HG03103 (cell line): ENCODE data around the gene STARD3NL.

Experiments
- ATAC-seq: cut with Tn5 transposase; IDR thresholded peaks from one replicate; pipeline ENCODE4 v1.9.1; 2021; ENCODE audit warnings: low read depth; ENCODE audit not compliant: unreplicated experiment

Gene STARD3NL

DNA sequence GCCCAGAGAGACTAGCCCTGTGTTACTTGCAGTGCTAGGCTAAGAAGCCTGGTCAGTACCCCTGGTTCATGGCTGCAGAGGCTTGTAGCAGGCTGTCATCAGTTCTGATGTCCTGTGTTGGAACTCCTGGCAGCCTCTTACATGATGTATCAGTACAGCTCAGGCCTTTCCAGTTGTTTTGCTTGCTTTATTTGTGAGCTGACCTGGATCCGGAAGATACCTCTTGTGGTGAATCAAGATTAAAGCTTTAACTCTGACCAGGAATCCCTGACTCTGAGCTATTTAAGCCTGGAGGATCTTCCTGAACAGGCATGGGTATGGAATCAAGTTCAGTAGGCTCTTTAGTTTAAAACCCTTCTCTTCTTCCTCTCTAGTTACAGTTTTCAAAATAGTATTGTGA, 4.4 kb downstream of the STARD3NL start:
- ATAC-seq, result no peak

DNA sequence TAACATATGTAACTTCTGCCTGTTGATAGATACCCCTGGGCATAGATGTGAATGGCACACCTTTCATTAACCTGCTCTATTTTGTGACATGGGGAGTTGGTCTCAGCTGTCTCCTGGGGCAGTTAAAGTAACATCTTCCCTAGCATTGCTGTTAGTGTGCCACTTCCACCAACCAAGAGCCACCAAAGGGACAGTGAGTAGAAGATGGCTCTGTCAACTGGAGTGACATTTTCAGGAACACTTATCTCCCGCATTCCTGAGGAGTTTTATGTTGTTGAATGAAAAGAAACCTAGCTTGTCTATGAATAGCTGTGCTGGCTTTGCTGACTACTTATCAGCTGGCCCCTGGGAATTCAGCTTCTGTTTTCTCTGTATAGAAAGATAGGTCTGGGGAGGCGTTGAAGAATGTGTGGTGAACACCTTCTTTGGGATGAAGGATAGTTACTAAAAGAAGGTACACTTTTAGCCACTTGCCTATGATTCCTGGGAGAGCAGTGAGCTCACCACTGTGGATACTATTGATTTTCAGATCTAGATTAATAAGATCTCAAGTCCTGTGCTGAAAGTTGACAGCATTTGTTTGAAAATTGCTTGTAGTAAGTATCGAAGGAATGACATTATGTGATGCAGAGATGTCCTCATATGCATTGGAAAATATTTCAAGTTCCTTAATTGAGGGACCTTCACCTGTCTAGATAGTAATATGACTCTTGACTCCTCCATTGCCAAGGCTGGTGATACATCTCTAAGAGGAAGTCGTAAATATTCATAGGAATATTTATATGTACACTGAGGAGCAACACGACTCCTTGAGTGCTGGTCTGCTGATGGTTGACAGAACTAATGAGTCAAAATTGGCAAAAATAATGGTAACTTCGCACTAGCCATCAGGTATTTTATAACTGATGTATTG, 7.6 kb downstream of the STARD3NL start:
- no peak for ATAC-seq

DNA sequence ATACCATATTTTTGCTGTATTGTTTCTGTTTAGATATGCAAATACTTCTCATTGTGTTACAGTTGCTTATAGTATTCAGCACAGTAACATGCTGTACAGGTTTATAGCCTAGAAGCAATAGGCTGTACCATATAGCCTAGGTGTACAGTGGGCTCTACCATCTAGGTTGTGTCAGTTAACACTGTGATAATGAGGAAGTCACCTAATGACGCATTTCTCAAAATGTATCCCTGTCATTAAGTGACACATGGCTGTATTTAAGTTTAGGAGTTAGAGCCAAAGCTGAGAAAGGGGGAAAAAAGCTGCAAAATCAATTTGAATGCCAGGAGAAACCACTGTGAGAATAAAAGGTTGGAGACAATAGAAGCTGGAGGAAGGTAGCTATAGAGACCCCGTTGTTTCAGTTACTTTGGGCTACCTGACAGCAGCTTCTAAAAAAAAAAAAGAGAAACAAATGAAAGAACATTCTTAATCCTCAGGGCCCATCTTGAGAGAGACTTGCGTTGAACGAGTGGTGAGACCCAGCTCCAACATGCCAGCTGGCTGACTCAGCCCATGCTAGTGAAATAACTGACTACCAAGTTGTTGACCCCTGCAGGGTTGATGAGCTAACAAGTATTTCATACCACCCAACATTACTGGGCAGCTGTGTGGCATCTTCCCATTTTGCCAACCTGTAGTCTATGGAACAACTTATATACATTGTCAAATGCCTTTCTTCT, 8.7 kb downstream of the STARD3NL start:
- ATAC-seq, result no peak

DNA sequence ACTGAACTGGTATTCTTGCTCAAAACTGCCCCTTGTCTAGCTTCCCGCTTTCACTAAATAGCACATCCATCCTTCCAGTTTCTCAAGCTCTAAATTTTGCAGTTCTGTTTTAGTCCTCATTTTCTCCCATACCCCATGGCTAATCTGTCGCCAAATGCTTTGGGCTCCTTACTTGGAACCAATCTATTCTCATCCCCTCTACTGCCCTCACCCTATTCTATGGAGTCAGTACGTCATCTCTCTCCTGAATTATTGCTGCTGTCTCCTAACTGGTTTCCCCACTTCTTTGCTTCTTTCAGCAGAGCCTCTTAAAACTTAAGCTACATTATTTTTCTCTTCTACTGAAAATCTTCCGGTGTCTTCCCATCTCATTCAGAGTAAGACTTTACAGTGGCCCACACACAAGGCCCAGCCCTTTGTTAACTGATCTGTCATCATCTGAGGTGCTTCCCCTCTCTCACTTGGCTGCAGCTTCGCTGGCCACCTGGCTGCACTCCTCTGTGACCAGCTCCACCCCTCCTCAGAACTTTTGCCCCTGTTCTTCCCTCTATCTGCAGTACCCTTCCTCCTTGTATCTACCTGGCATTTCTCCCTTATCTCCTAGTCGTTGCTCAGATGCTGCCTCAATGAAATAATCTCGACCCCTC, 9.9 kb downstream of the STARD3NL start:
- ATAC-seq, result peak; percentile 87

DNA sequence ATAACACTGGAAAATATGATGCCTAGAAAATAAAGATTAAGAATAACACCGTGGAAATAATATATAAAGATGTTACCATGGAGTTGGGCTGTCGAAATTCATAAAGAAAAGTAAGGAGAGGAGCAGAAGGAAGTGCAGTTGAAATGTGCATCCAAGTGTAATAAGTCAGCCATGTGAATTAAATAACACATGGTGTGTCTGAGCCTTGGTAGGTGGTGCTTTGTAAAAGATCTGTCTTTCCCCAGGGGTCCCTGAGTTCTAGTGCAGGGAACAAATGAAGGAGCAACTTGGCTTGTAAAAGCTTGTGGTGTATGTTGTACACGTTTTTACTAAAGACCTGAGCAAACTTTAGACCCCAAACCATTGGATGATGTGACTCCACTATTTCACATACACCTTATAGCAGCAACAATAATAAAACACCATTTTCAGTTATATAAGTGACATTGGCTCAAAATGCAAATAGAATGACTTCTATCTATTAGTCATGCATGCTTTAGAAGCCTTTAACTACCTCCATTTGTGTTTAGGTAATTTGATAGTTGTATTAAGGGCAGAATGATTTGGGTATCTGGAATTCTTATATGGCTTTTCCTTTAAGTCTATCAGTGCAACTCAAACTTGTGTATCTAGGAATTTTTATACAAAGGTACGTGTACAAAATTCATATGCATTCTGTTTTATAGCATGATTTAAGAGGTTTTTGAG, 11.3 kb downstream of the STARD3NL start:
- ATAC-seq, result no peak

DNA sequence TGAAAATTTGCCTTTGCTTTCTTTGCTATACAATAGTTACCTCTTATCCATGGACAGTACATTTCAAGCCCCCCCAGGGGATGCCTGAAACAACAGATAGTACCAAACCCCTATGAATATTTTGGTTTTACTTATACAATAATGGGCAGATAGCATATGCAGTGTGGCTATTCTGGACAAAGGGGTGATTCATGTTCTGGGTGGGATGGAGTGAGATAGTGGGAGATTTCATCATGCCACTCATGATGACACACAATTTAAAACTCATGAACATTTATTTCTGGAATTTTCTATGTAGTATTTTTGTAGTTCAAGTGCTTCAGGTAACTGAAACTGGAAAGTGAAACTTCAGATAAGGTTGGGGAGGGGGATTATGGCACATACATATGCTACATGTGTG, 12.0 kb downstream of the STARD3NL start:
- no peak for ATAC-seq

DNA sequence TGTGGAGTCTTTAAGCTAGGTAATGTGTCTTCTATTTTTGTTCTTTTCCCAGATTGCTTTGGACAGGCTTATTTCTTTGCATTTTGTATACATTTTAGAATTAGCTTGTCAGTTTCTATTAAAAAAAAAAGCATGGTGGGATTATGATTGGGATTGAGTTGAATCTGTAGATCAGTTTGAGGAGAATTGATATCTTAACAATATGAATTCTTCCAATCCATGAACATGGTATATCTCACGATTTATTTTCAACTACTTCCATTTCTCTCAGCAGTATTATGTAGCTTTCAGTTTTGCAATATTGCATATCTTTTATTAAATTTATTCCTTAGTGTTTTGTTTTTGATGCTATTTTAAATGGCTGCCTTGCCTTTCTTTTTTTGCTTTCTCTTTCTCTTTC, 13.7 kb downstream of the STARD3NL start:
- no peak for ATAC-seq

DNA sequence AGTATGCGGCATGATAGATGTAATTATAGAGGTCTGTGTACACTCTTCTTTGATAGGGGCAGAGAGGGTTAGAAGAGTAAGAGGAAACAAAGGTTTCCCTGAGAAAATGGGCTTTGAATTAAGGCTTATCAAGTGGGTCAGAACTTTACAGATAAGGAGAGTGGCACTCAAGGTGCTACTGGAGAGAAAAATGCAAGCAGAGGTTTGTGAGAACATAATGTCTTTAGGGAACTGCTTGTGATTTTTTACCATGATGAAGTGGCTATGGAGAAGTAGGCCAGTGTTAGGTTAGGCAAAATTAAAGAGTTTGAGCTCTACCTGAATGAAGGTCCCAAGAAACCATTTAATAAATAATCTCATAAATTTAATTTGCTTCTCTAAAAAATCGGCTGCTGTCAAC, 14.3 kb downstream of the STARD3NL start:
- no peak for ATAC-seq

DNA sequence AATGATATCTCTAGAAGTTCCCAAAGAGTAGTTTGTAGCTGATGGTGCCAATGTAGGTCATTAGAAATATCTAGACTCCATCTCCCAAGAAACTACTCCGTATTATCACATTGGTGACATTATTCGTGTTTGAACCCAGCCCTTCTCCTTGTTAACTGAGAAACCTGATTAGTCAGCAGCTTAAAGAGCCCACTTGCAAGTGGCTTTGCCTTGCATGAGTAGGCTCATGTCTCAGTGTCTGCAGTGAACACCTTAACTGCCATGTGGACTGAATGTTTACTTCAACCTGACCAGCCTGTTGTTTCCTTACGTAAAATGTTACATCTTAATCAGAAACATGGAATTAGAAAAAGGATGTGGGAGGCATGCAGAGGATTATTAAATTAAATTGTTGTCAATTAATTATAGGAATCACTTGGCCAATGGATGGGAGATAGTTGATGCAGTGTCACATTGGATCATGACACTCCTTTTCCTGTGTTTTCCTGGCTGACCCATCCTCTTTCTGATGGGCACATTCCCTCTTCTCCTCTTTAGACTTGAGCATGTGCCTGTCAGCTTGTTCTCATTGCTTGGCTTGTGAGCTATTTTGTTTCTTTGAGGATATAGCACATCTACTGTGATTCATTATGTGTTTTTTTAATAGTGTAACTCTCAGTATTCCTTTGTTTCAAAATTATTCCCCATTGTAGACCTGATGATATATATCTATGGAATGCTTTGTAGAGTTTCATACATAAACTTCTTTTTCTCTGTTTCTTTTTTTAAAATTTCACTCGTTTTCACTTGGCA, 18.0 kb downstream of the STARD3NL start:
- ATAC-seq, result no peak

DNA sequence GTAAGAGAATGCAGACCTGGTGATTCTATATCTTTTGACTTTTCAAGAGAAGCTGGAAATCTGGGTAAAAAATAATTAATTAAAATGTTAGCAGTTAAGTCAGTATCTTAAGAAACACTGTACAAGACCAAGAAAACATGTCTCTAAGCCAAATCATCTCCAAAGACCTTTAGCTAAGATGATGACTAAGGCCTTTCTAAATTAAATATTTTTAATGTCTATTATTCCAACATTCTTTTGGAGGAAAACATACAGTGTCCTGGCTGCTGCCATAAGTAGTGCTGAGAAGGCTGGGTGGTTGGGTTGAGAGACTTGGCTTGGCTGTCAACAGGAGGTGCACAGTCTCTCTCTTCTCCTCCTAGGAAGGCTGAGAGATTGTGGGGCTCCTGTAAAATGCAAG, 20.3 kb downstream of the STARD3NL start:
- no peak for ATAC-seq

DNA sequence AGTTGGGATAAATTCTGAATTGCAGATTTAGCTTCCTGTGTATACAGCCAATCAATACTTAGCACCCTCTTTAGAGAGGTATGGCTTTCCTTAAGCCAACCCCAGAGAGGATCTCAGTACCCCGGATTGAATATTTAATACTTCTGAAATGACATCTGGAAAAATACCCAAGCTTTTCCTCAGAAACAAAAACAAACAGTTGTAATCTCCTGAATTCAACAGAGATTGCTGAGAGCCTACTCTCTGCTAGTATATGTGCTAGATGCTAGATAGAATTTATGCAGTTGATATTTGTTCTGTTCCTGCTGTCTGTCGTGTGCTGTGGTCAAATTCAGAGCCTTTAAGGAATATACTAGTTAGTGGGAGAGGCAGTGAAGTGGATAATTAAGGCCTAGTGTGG, 21.1 kb downstream of the STARD3NL start:
- ATAC-seq, result no peak

DNA sequence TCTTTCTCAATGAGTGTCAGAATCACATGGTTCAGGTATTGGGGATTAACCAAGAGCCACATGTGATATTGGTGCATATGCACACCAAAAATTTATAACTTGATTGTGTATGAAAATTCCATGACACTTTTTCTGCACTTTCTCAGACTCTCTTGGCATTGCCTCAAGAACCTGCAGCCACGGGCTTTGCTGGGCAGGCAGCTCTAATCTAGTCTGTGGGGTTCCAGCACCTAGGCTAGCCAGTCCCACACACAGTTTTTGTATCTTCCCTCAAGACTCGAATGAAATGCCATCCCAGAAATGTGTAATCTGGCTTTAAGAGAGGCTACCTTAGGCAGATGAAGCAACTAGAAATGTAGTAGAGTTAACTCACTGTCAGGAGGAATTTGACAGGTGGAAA, 21.7 kb downstream of the STARD3NL start:
- ATAC-seq, result no peak

DNA sequence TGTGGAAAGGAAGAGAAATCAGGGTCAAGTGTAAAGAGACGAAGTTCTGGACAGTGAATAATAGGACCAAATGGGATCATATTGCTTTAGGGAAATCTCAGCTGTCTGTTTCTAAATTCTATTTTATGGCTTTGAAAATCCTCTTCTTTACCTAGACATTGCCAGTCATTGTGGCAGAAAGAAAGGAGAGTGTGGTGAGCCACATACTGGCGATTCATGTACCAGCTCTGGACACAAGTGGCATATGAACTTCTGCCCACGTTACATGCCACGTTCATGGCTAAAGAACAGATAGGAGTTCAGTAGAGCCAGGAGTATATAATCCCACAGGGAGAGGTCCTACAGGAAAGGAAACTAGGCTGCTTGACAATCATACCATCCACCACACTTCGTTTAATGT, 28.0 kb downstream of the STARD3NL start:
- ATAC-seq, result no peak

DNA sequence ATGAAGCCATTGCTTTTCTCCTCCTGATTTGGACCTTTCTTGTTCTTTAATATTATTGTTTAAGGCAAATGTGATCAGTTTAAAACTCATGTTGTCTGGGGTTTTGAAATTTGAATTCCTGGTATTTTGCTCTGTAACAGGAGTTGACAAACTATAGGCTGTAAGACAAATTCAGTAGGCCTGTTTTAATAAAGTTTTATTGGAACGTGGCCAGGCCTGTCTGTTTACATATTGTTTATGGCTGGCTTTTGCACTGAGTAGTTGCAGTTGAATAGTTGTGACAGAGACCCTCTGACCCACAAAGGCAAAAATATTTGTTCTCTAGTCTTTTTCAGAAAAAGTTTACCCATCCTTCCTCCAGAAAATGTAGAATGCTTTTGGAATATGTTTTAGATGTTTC, 29.8 kb downstream of the STARD3NL start:
- ATAC-seq, result no peak

DNA sequence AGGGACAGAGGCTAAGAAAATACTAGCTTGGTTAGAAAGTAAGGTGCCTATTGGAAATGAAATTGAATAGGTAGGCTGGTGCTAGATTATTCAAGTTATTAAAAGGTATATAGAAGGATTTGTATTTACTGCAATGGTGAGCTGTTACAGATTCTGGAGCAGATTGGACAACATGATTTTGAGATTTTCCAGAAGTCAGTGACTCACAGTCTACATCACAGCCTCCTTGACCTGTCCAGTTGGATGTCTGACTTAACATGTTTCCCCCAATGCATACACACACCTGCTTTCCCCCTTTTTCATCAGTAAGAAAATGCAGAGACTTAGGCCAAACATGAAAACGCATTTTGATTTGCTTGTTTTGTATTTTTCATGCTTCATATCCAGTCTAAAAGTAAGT, 33.4 kb downstream of the STARD3NL start:
- no peak for ATAC-seq

DNA sequence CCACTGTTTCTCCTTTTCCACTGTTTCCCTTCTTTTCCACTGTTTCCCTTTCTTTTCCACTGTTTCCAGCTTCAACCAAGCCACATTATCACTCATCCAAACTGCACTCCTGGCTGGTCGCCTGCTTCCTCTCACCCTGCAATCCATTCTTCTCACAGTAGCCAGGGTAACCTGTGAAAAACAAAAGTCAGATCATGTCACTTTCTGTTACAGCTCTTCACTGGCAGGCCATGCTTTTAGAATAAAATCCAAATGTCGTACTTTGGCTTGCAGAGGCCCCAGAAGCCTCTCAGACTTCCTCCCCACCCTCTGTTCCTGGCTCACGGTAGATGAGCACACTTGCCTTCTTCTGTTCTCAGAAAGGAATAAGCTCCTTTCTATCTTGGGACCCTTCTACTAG, 33.9 kb downstream of the STARD3NL start:
- no peak for ATAC-seq

DNA sequence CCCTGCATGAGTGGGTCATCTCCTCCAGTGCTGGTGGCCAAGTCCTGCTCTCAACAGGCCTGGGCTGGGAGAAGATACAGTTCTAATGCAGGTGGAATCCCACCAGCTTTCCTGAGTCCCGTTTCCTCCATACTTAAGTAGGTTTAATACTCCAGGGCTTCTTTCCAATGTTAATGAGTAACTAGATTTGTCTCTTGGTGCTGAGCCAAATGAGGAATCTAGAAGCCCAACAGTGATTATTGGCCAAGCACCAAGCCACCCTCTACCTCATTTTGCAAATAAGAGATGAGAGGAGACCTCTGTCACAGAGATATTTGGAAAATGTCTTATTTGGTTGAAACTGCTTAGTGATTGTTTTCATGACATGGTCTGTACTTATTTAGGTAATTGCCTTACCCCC, 37.1 kb downstream of the STARD3NL start:
- ATAC-seq, result no peak

DNA sequence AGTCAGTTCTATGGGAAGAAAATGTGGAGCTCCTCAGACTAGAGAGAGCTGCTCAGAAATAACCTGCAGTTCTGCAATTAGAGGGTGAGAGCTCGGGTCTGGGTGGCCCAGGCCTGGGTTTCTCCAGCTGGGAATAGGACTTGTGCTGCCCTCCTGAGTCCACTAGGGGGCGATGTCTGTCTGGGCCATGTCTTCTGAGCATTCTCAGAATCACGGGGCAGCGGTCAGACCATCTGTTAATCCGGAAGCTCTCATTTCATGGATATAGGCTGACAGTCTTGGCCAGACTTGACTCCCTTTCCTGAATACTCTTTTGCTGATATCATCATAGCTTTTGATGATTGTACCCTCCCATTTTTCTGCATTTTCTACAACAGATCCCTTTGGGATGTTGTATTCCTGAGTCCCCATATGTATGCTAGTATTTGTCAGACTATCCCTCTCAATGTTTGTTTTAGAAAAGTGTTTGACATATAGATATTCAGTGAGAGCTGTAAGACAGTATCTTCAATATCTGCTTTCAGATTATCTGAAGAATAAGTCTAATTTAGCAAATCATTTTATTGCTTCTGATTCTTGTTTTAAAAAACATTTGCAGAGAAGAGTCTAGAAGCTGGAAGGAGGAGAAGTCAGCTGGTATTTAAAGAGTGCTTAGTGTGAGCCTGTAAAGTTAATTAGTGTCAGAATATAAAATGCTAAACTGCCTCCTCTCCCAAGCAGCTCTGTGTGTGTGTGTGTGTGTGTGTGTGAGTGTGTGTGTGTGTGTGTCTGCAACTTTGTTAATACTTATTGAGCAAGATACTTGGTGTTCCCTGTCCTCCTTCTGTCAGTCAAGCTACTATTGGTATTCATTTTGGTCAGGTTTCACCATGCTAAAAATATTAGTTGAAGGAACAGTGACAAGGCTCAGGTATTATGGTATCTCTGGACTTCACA, 38.0 kb downstream of the STARD3NL start:
- ATAC-seq, result peak; percentile 89

DNA sequence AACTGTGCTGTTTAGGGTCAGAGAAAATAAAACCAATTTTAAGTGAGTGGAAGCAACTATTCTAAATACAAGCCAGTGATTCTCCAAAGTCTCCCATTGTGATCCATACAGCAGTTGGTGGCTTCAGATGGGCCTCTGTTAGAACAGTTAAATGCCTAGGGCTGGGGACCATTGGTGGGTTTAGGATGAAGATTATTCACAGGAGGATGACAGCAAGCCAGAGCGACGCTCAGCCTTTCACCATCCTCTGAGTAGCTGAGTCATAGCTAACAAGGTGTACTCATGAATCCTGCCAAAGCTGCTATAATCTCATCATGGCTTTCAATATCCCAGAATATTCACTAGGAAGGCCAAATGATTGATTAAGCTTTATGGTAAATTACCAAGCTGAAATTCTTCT, 39.6 kb downstream of the STARD3NL start:
- ATAC-seq, result no peak
